HUES48 (cell line): ENCODE measurements around the gene CASP7.

ENCODE experiments used
- H3K27ac ChIP-seq: one replicate; pipeline ENCODE4 v1.7.0; 2013; ENCODE audit warnings: low read depth, low read length, inconsistent platforms
- H3K27me3 ChIP-seq: 2 replicates; pipeline ENCODE4 v1.6.1; 2013; ENCODE audit warnings: mild to moderate bottlenecking, low read length; ENCODE audit not compliant: control insufficient read depth, insufficient read depth
- H3K36me3 ChIP-seq: 2 replicates; pipeline ENCODE4 v1.6.1; 2013; ENCODE audit warnings: low read length; ENCODE audit not compliant: control insufficient read depth, insufficient read depth
- H3K4me1 ChIP-seq: 2 replicates; pipeline ENCODE4 v1.6.1; 2013; ENCODE audit warnings: mild to moderate bottlenecking, low read length; ENCODE audit not compliant: control insufficient read depth, insufficient read depth
- H3K4me3 ChIP-seq: 2 replicates; pipeline ENCODE4 v1.5.1; 2013; ENCODE audit warnings: mild to moderate bottlenecking, low read depth, low read length
- H3K9ac ChIP-seq: 2 replicates; pipeline ENCODE4 v1.6.1; 2013; ENCODE audit warnings: mild to moderate bottlenecking, low read depth, low read length, moderate library complexity
- H3K9me3 ChIP-seq: 2 replicates; pipeline ENCODE4 v1.6.1; 2013; ENCODE audit warnings: low read length; ENCODE audit not compliant: control insufficient read depth, insufficient read depth

Gene CASP7

DNA sequence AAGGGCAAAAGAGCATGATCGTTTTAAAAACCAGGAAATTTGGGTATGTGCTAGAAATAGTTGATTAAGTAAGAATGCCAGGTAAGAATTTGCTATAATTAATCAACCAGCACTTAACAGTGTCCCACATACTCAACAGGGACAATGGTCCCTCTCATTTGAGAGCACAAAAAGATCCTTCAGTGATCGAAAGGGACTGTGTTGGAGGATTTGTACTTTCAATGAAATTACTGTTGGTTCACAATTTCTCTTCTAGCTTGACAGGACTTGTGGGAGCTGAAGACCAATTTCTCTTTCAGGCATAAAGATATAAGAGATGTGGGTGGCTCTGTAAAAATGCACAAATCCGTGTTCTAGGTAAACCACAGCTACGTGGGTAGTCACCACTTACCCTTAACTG, 59.3 kb downstream of the CASP7 start:
- H3K27me3 ChIP-seq, result no peaks in the 10 kb centered on the region
- H3K9ac ChIP-seq, result no peak overlapping the region
- no peaks in the 10 kb centered on the region for H3K9me3 ChIP-seq
- H3K4me1 ChIP-seq, result peaks cover 9% of the 10 kb centered on the region
- H3K27ac ChIP-seq, result no peak overlapping the region
- no peak overlapping the region for H3K4me3 ChIP-seq
- H3K36me3 ChIP-seq, result no peaks in the 10 kb centered on the region

DNA sequence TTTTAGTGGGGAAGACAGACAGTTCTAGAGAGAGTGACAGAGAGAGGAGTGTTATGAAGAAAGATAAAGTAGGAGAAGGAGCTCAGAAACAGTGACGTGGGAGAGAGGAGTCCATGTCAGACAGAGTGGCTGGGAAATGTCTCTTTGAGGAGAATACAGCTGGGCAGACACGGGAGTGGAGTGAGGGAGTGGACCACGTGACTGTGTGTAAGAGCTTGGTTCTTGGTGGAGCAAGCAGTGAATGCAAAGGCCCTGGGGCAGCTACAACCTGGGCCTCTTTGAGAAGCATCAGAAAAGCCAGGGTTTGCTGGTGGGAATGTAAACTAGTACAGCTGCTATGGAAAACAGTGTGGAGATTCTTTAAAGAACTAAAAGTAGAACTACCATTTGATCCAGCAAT, 59.9 kb downstream of the CASP7 start:
- peaks cover 9% of the 10 kb centered on the region for H3K4me1 ChIP-seq
- H3K36me3 ChIP-seq, result no peaks in the 10 kb centered on the region
- H3K4me3 ChIP-seq, result no peak overlapping the region
- no peak overlapping the region for H3K9ac ChIP-seq
- H3K9me3 ChIP-seq, result no peaks in the 10 kb centered on the region
- no peak overlapping the region for H3K27ac ChIP-seq
- H3K27me3 ChIP-seq, result no peaks in the 10 kb centered on the region

DNA sequence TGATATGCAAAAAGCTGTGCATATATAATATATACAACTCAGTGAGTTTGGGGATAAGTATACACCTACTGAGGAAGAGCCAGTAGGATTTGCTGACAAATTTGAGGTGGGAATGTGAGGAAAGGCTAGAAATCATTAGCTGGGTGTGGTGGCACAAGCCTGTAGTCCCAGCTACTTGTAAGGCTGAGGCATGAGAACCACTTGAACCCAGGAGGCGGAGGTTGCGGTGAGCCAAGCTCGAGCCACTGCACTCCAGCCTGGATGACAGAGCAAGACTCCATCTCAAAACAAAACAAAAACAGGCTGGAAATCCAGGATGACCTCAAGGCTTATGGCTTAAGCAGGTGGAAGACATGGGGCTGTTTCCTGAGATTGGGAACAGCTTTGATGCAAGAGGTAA, 61.1 kb downstream of the CASP7 start:
- Histone ChIP-seq H3K9ac (no peak overlapping the region), H3K36me3 (no peaks in the 10 kb centered on the region), H3K4me3 (no peak overlapping the region), H3K27me3 (no peaks in the 10 kb centered on the region), H3K27ac (no peak overlapping the region), H3K4me1 (peaks cover 8% of the 10 kb centered on the region), H3K9me3 (no peaks in the 10 kb centered on the region)

DNA sequence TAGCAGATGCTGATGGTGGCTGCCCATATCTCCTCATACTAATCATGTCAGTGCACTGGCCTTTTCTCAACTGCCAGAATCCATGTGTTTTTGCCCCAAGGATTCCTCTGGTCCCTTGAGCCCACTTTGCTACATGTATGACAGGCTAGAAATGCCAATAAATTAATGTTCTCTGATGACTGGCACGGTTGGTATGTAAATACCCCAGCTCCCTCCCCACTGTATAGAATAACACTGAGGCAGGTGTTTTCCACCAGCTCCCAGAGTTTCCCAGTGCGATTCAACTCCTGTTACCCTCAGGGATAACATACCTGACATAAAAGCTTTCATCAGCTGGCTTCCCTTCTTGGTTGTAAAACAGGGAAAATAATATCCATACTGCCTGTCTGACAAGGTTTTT, 62.8 kb downstream of the CASP7 start:
- H3K27me3 ChIP-seq, result no peaks in the 10 kb centered on the region
- H3K36me3 ChIP-seq, result no peaks in the 10 kb centered on the region
- no peak overlapping the region for H3K9ac ChIP-seq
- H3K4me3 ChIP-seq, result no peak overlapping the region
- no peaks in the 10 kb centered on the region for H3K9me3 ChIP-seq
- no peak overlapping the region for H3K27ac ChIP-seq
- no peaks in the 10 kb centered on the region for H3K4me1 ChIP-seq

DNA sequence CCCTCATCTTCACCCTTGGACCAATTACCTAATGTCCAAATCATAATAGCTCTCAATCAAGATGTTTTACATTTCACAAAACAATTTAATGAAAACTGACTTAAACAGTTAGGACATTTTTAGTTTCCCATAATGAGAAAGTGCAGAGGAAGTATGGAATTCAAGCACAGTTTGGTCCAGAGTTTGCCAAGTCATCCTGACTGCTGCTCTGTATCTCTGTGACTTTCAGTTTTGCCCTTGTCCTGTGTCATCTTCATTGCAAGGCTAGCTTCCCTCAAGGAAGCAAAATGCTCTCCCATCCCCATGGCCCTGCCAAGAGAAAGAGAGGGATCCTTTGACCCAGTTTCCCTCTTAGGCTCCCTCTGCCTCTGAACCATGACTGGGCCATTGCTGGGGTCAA, 63.9 kb downstream of the CASP7 start:
- Histone ChIP-seq H3K9me3 (no peaks in the 10 kb centered on the region), H3K27me3 (no peaks in the 10 kb centered on the region), H3K9ac (no peak overlapping the region)

DNA sequence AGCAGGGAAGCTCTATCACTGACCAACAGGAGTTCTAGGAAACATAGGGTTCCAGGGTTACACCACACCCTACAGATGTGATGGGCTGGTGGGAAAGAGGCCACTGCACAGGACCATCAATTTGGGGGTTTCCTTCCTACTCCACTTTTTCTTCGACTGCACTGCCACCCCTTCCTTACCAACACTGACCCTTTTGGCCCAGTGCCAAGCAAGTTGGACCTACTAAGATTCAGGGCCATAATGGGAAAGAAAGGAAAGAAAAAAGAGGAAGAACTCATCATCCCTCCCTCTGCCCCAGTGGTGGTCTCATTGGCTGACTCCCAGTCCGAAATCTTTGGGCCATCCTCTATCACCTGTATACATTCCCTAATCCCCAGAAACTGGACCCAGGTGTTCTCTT, 65.7 kb downstream of the CASP7 start:
- no peaks in the 10 kb centered on the region for H3K27me3 ChIP-seq
- H3K27ac ChIP-seq, result no peak overlapping the region

More for the DNA sequence above, 63.9 kb downstream of the CASP7 start:
- Histone ChIP-seq H3K4me3 (no peak overlapping the region), H3K4me1 (no peaks in the 10 kb centered on the region), H3K27ac (no peak overlapping the region), H3K36me3 (no peaks in the 10 kb centered on the region)

DNA sequence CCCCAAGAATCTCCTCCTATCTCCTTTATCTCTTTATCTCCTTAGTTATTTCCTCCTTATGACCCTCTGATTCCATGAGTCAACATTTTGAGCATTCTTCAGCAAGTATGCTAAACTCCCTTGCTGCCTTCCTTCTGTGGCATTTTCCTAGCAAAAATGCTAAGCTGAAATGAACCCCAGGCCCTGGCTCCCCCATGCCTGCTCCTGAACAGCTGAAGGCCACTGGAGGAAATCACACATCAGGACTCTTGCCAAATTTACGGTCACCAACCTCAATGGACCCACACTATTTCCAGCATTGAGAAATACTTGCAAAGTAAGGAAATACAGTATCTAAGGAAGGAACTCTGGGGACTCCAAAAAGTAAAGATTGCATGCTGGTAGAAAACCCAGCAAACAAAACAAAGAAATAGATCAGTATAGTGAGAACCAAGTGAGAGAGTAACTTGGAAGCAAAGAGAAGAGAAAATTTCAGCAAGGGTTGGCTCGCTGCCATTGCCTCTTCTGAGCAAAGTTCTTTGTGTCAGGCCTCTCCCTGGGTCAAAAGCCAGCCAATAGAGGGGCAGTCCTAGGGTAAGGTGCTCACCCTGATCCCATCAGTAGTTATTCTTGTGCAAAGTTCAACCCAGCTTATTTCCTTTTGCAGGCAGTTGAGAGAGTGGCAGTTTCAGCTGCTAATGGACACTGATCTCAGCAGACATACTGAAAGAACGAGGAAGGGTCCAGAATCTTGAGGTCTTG, 66.7 kb downstream of the CASP7 start:
- no peak overlapping the region for H3K27ac ChIP-seq
- no peaks in the 10 kb centered on the region for H3K36me3 ChIP-seq
- H3K4me1 ChIP-seq, result no peaks in the 10 kb centered on the region
- H3K9me3 ChIP-seq, result no peaks in the 10 kb centered on the region
- H3K9ac ChIP-seq, result no peak overlapping the region
- no peaks in the 10 kb centered on the region for H3K27me3 ChIP-seq
- no peak overlapping the region for H3K4me3 ChIP-seq

More for the DNA sequence above, 65.7 kb downstream of the CASP7 start:
- no peaks in the 10 kb centered on the region for H3K4me1 ChIP-seq
- H3K4me3 ChIP-seq, result no peak overlapping the region
- no peak overlapping the region for H3K9ac ChIP-seq
- H3K36me3 ChIP-seq, result no peaks in the 10 kb centered on the region
- no peaks in the 10 kb centered on the region for H3K9me3 ChIP-seq

DNA sequence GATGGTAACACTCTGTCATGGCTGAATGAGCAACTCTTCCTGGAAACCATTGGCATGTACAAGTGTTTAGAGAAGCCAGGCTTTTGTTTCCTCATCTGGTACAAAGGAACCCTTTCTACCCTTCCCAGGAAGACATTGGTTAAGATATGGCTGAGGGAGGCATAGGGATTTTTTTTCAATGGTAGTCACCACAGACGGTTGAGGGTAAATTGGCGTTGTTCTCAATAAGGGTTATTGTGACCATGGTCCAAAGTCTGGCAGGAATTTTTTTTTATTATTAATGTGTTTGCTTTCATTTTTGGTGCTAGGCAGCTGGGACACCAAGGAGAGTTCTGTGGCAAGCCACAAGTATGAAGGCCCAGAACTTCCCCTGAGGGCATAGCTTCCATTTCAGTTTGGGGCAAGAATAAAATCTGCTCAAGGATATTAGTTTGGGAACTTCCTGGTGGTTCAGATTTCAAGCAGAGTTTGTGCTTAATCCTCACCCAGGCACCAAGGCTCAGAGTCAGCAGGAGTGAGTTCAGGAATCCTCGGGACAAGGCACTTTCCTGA, 71.5 kb downstream of the CASP7 start, which contains the start of gene PLEKHS1:
Gene PLEKHS1, plus strand, starts transcription at position 502 of the 552 bp plus-strand sequence. CDS start 3,596 bp downstream, outside the sequence.
- Histone ChIP-seq H3K4me3 (no peak within 1 kb of the TSS), H3K27ac (no peak within 1 kb of the TSS), H3K9me3 (no peaks in the 10 kb centered on the region), H3K36me3 (no peaks in the 10 kb centered on the region), H3K27me3 (no peaks in the 10 kb centered on the region), H3K9ac (no peak within 1 kb of the TSS), H3K4me1 (no peaks in the 10 kb centered on the region)

DNA sequence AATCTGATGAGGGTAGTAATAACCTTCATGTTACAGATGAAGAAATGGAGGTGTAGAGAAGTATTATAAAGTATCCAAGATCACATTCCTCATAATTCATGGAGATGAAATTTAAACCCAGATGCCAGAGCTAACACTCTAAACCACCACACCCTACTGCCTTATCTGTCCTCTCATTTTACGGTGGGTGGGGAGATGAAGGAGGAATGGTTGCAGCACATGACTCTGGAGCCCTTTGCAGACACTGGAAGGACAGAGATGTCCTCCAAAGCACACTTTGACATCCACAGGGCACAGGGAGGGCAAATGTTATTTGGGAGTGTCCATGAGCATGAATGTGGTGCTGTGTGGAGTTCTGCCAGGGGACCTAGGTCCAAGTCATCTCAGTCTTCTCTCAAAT, 72.8 kb downstream of the CASP7 start:
- Histone ChIP-seq H3K4me3 (no peak overlapping the region), H3K4me1 (no peaks in the 10 kb centered on the region), H3K36me3 (no peaks in the 10 kb centered on the region), H3K9me3 (no peaks in the 10 kb centered on the region), H3K9ac (no peak overlapping the region), H3K27me3 (no peaks in the 10 kb centered on the region), H3K27ac (no peak overlapping the region)

DNA sequence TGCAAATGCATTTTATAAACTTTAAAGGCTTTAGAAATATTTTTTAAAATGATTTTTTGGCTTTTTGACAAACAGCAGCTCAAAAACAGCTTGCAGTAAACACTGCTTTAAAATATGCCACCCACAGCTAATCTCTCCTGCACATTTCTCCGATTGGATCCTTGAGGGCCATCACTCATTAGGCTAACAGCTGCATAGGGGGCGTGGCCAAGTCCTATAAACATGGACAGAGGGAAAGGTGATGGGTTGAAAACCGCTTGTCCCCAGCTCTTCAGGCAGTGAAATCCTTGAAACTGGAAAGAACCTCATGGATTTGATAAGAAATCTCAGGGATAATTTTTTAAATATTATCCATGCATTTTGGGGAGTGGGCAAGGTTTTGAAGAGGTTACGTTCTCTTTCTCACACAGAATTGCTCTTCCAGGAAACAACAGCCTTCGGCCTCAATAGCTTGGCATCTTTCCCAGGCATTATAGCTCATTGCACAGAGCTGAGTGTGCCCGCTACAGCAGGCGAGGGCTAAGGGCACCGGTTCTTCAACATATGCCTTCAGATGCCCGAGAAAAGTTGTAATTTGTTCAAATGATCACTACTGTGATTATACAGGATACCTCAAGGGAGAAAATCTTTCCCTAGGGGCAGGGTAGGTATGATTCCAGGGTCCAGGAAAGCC, 73.4 kb downstream of the CASP7 start:
- no peaks in the 10 kb centered on the region for H3K36me3 ChIP-seq
- no peak overlapping the region for H3K9ac ChIP-seq
- no peaks in the 10 kb centered on the region for H3K4me1 ChIP-seq
- no peaks in the 10 kb centered on the region for H3K9me3 ChIP-seq
- no peak overlapping the region for H3K4me3 ChIP-seq
- no peaks in the 10 kb centered on the region for H3K27me3 ChIP-seq
- no peak overlapping the region for H3K27ac ChIP-seq

DNA sequence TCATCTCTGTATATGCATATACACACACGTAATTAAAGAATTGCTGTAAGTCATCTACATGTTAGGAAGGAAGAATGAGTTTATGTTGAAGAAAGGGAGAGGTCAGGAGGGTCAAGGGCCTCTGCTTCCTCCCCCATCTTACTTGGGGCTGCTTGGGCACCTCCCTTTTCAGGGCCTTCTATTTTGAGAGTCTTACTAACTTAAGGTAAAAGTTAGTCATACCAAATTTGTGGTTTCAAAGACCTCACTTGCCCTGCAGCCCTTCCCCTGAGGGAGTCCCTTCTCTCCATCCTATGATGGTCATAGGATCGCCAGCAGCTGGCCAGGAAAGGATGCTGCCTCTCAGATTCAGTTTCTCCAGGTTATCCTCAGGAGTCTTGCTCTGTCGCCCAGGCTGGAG, 74.4 kb downstream of the CASP7 start:
- no peak overlapping the region for H3K4me3 ChIP-seq
- H3K36me3 ChIP-seq, result no peaks in the 10 kb centered on the region
- H3K9me3 ChIP-seq, result no peaks in the 10 kb centered on the region
- H3K4me1 ChIP-seq, result no peaks in the 10 kb centered on the region
- no peak overlapping the region for H3K9ac ChIP-seq
- H3K27ac ChIP-seq, result no peak overlapping the region
- H3K27me3 ChIP-seq, result no peaks in the 10 kb centered on the region
